Fibroblast of villous mesenchyme (primary cell): ENCODE results near the gene SOBP. TPM values are rescaled to one million over a fixed set of nuclear protein-coding genes. Genes with fewer than 3 reads are reported as not detected.
"Not testable (repeated sequence)": the region's sequence is repeated elsewhere in the genome, so short reads cannot be mapped to it uniquely, and the experiment has no call there.

Experiments used
- DNase-seq: peaks from one replicate; pipeline ENCODE4 v3.0.0-alpha.2; 2010; ENCODE audit warnings: low read depth
- H3K4me3 ChIP-seq: 2 replicates; pipeline ENCODE4 v1.5.1; 2011; ENCODE audit warnings: low read depth, mild to moderate bottlenecking, low read length
- CTCF ChIP-seq: IDR thresholded peaks from 2 replicates; pipeline ENCODE4 v1.5.1; 2012; ENCODE audit warnings: low read depth, mild to moderate bottlenecking, low read length; ENCODE audit not compliant: insufficient read depth
- total RNA-seq: library from RNA; depleted of rRNA; stranded (reverse); fragments of >200 nt; gene quantifications from 2 replicates; pipeline ENCODE4 v1.2.3, GENCODE V29; 2012

Gene SOBP
- total RNA-seq, 1 donor, result 1.3 TPM

GRCh38 chr6:107513214-107513613 lies 23.3 kb downstream of the SOBP start:
- no peak for DNase-seq
- TF ChIP-seq CTCF, result no peak
- H3K4me3 ChIP-seq, result no peak overlapping the region

GRCh38 chr6:107515955-107516354 lies 26.0 kb downstream of the SOBP start:
- DNase-seq, result no peak
- no peak for TF ChIP-seq CTCF
- no peak overlapping the region for H3K4me3 ChIP-seq

- no peak overlapping the region for H3K4me3 ChIP-seq
Measured at GRCh38 chr6:107517274-107517673, 27.4 kb downstream of the SOBP start.

DNA sequence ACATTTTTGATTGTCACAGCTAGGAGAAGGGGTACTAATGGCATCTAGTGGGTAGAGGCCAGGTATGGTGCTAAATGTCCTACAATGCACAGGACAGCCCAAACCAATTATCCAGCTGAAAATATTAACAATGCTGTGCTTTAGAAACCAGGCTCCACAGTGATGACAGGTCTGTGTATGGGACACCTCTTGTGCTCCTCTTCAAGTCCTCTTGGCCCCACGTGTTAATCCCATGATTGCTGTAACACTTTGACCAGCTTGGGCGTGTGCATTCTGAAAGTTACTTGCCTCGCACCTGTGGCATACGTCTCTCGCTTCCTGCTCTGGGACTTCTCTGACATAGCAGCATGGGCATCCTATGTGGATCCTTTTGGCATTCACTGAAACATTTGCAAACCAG lies 29.3 kb downstream of the SOBP start:
- DNase-seq, H3K4me3 ChIP-seq: not testable (repeated sequence)

More at GRCh38 chr6:107517274-107517673, 27.4 kb downstream of the SOBP start:
- DNase-seq, result no peak
- TF ChIP-seq CTCF, result no peak

DNA sequence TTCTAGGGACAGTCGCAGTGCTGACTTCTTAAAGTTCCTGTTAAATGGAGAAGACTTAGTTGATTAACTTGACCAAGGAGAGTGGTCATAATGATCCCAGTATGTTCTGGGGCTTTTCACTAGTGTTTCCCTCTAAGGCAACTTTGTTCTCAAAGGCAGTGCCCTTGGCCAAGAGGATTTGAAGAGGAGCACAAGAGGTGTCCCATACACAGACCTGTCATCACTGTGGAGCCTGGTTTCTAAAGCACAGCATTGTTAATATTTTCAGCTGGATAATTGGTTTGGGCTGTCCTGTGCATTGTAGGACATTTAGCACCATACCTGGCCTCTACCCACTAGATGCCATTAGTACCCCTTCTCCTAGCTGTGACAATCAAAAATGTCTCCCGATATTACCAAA lies 30.8 kb downstream of the SOBP start:
- DNase-seq, H3K4me3 ChIP-seq: not testable (repeated sequence)

DNA sequence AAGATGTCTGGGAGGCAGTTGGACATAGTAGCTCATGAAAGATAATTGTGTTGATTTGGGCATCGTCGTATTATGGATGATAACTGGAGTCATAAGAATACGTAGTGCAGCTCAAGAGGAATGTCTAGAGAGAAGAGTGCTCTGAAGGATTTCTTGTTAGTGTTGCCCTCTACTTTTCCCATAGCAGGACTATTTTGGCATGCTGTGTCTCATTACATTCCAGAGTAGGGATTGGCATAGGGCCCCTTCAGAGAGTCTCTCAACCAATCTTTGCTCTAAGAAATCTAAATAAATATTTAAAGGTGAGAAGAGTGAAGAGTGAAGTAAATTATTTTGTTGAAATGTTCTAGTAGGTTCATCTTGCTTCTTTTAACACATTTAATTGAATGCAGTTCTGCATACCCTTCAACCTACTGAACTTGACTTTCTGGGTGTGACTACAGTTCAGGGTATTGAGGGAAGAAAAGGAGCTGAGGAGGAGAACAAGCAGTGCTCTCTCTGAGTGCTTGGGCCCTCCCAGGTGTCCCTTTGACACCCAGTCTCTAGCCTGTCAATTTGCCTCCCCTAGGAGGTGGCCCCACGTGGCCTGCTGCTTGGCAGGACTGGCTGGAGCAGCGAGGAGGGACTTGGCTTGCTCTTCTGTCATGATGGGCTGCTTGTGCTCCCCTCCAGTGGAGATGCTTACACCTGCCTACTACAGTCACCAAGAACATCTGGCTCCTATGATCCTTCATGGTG lies 33.3 kb downstream of the SOBP start:
- TF ChIP-seq CTCF, result no peak
- no peak overlapping the region for H3K4me3 ChIP-seq
- no peak for DNase-seq

GRCh38 chr6:107523794-107524193 lies 33.9 kb downstream of the SOBP start:
- no peak overlapping the region for H3K4me3 ChIP-seq
- DNase-seq, result no peak
- TF ChIP-seq CTCF, result no peak

GRCh38 chr6:107524626-107525025 lies 34.7 kb downstream of the SOBP start:
- no peak for TF ChIP-seq CTCF
- no peak for DNase-seq

More at GRCh38 chr6:107524626-107525025, 34.7 kb downstream of the SOBP start:
- no peak overlapping the region for H3K4me3 ChIP-seq
